ENCODE results near the gene GNAI2.

- TF ChIP-seq CTCF (IDR thresholded peaks at IDR 0.05): no peak
- no peak for TF ChIP-seq POLR2A (IDR thresholded peaks at IDR 0.05; ENCODE audit: low read depth)
- no peak for TF ChIP-seq EP300 (IDR thresholded peaks at IDR 0.05)
Measured at GRCh38 chr3:50218448-50218847, 17.6 kb upstream of the GNAI2 start.
